Bronchial epithelial cell (primary cell): ENCODE measurements around the gene NPAS3. TPM values are rescaled to one million over a fixed set of nuclear protein-coding genes. Genes with fewer than 3 reads are reported as not detected.

Experiments
- DNase-seq: peaks from one replicate; pipeline ENCODE4 v3.0.0-alpha.2; 2010; ENCODE audit warnings: low read depth
- FAIRE-seq: peaks from 2 replicates; lab custom pipeline; 2011; peaks lifted over from hg19 to GRCh38; lab: Jason Lieb, UNC
- H3K27me3 ChIP-seq: 2 replicates; pipeline ENCODE4 v1.5.1; 2011; ENCODE audit warnings: low read length; ENCODE audit not compliant: control insufficient read depth, insufficient read depth
- H3K36me3 ChIP-seq: 2 replicates; pipeline ENCODE4 v1.5.1; 2011; ENCODE audit warnings: low read length; ENCODE audit not compliant: control insufficient read depth, insufficient read depth
- H3K4me3 ChIP-seq: 2 replicates; pipeline ENCODE4 v1.5.1; 2011; ENCODE audit warnings: mild to moderate bottlenecking, low read depth, low read length, control low read depth
- CTCF ChIP-seq: IDR thresholded peaks from 2 replicates; pipeline ENCODE4 v1.5.1; 2011; ENCODE audit warnings: mild to moderate bottlenecking, moderate library complexity, low read length, control low read depth, inconsistent platforms; ENCODE audit not compliant: insufficient read depth, severe bottlenecking
- total RNA-seq: library from RNA; depleted of rRNA; stranded (reverse); fragments of >200 nt; gene quantifications from 2 replicates; pipeline ENCODE4 v1.2.1, GENCODE V29; 2014

Gene NPAS3
- total RNA-seq, 1 donor from 2014 or later = not detected

GRCh38 chr14:33584697-33585096 lies 646.0 kb downstream of the NPAS3 start:
- Histone ChIP-seq H3K36me3 (no peaks in the 10 kb centered on the region), H3K27me3 (no peaks in the 10 kb centered on the region), H3K4me3 (no peak overlapping the region)
- DNase-seq (no peak), FAIRE-seq (no peak)
- no peak for TF ChIP-seq CTCF

- no peak for TF ChIP-seq CTCF
- Histone ChIP-seq H3K36me3 (no peaks in the 10 kb centered on the region), H3K27me3 (no peaks in the 10 kb centered on the region), H3K4me3 (no peak overlapping the region)
- no peak for DNase-seq
- FAIRE-seq = no peak
Observed at GRCh38 chr14:33586806-33587205, 648.1 kb downstream of the NPAS3 start.

GRCh38 chr14:33587791-33588190 lies 649.1 kb downstream of the NPAS3 start:
- DNase-seq (no peak), FAIRE-seq (no peak)
- no peaks in the 10 kb centered on the region for H3K27me3 ChIP-seq
- TF ChIP-seq CTCF = no peak
- H3K36me3 ChIP-seq = no peaks in the 10 kb centered on the region
- H3K4me3 ChIP-seq = no peak overlapping the region

- FAIRE-seq (no peak), DNase-seq (peak; percentile 73)
- no peaks in the 10 kb centered on the region for H3K27me3 ChIP-seq
- no peaks in the 10 kb centered on the region for H3K36me3 ChIP-seq
- no peak for TF ChIP-seq CTCF
- no peak overlapping the region for H3K4me3 ChIP-seq
Observed at GRCh38 chr14:33588771-33589170, 650.1 kb downstream of the NPAS3 start.

- no peaks in the 10 kb centered on the region for H3K36me3 ChIP-seq
- peak; percentile 85 for FAIRE-seq
- H3K27me3 ChIP-seq = no peaks in the 10 kb centered on the region
- H3K4me3 ChIP-seq = no peak overlapping the region
- DNase-seq = peak; percentile 99
- no peak for TF ChIP-seq CTCF
Observed at GRCh38 chr14:33589334-33589733, 650.7 kb downstream of the NPAS3 start.

- no peaks in the 10 kb centered on the region for H3K27me3 ChIP-seq
- no peak for TF ChIP-seq CTCF
- H3K4me3 ChIP-seq = no peak overlapping the region
- FAIRE-seq (peak; percentile 76), DNase-seq (peak; percentile 34)
- no peaks in the 10 kb centered on the region for H3K36me3 ChIP-seq
Observed at GRCh38 chr14:33590891-33591630, 652.4 kb downstream of the NPAS3 start.
